ENCODE measurements around the gene CMTM8. TPM values are rescaled to one million over a fixed set of nuclear protein-coding genes. Genes with fewer than 3 reads are reported as not detected.
A peak's percentile ranks its signal among the peaks of the same experiment; 100 is the strongest.
"Not testable (repeated sequence)": the region's sequence is repeated elsewhere in the genome, so short reads cannot be mapped to it uniquely, and the experiment has no call there.

Gene CMTM8
- 10 to 100 TPM in 1 of 4 donors, 1 to 10 TPM in 3; 4.4 to 39.2 (median 7.4) TPM for total RNA-seq

GRCh38 chr3:32238453-32239306, at the start of gene CMTM8:
Gene CMTM8 (plus strand): TSS chr3:32238680. CDS start chr3:32238973, 293 bp downstream.
- peak within 1 kb of the TSS; percentile 66 to 80 (median 80) for H3K27ac ChIP-seq
- peak within 1 kb of the TSS; percentile 55 to 85 (median 72) for H3K4me3 ChIP-seq
- peak; percentile 76 for DNase-seq
- H3K4me1 ChIP-seq, result peaks cover 5 to 22% (median 17%) of the 10 kb centered on the region in 4 donors
- intact Hi-C loops (cut with DNase I; ENCODE audit: low total_unique reads) (no loop called here), in situ Hi-C loops (cut with MboI; ENCODE audit: low pct_ligation_motif_present in 1 of 4, low pct_unique_long_range_greater_than_20kb in 1 of 4, low sequenced_read_pairs in 3 of 4) (no loop called here)
- peaks cover 14% of the 10 kb centered on the region for H3K27me3 ChIP-seq
- TF ChIP-seq CTCF (IDR thresholded peaks at IDR 0.05) (no peak), POLR2AphosphoS5 (IDR thresholded peaks at IDR 0.05) (peak in 2 of 3 donors; percentile 15 to 57), EP300 (IDR thresholded peaks at IDR 0.05; ENCODE audit: low read depth) (no peak), POLR2A (IDR thresholded peaks at IDR 0.05) (peak; percentile 72)
- no peaks in the 10 kb centered on the region for H3K9me3 ChIP-seq
- H3K36me3 ChIP-seq, result no peaks in the 10 kb centered on the region
- WGBS, 2 donors (ENCODE audit: low coverage in 1 of 2), result 1% methylated on average over 46 of the region's 96 CpGs; no CpG with 5 or more reads in 1 of the 2 donors

GRCh38 chr3:32189693-32190092, 48.8 kb upstream of the CMTM8 start:
- intact Hi-C loops (cut with DNase I; ENCODE audit: low total_unique reads), result no loop called here
- Histone ChIP-seq H3K27me3 (no peaks in the 10 kb centered on the region), H3K4me1 (no peaks in the 10 kb centered on the region), H3K36me3 (no peaks in the 10 kb centered on the region), H3K9me3 (no peaks in the 10 kb centered on the region), H3K4me3 (no peak overlapping the region), H3K27ac (no peak overlapping the region)
- in situ Hi-C loops (cut with MboI; ENCODE audit: low pct_ligation_motif_present in 1 of 4, low pct_unique_long_range_greater_than_20kb in 1 of 4, low sequenced_read_pairs in 3 of 4), result loop anchor here in 3 of 4 donors (25.0 kb wide), 3 partner anchors 148 to 473 kb away; no protein-coding TSS in a partner anchor
- DNase-seq, result no peak
- WGBS, 2 donors (ENCODE audit: low coverage in 1 of 2), result 67 to 77% methylated on average over 3 of the region's 3 CpGs
- TF ChIP-seq EP300 (IDR thresholded peaks at IDR 0.05; ENCODE audit: low read depth) (no peak), POLR2AphosphoS5 (IDR thresholded peaks at IDR 0.05) (no peak), POLR2A (IDR thresholded peaks at IDR 0.05) (no peak), CTCF (IDR thresholded peaks at IDR 0.05) (no peak)

GRCh38 chr3:32190556-32190955, 47.9 kb upstream of the CMTM8 start:
- H3K9me3 ChIP-seq; H3K27ac ChIP-seq; DNase-seq; H3K4me3 ChIP-seq; H3K4me1 ChIP-seq; H3K36me3 ChIP-seq; H3K27me3 ChIP-seq; intact Hi-C loops (cut with DNase I; ENCODE audit: low total_unique reads): not testable (repeated sequence)
- in situ Hi-C loops (cut with MboI; ENCODE audit: low pct_ligation_motif_present in 1 of 4, low pct_unique_long_range_greater_than_20kb in 1 of 4, low sequenced_read_pairs in 3 of 4), result loop anchor here in 3 of 4 donors (25.0 kb wide), 3 partner anchors 147 to 472 kb away; no protein-coding TSS in a partner anchor
- WGBS, 2 donors (ENCODE audit: low coverage in 1 of 2), result 87 to 92% methylated on average over 6 of the region's 6 CpGs

- H3K4me1 ChIP-seq, result no peaks in the 10 kb centered on the region
- no peaks in the 10 kb centered on the region for H3K36me3 ChIP-seq
- intact Hi-C loops (cut with DNase I; ENCODE audit: low total_unique reads) (no loop called here), in situ Hi-C loops (cut with MboI; ENCODE audit: low pct_ligation_motif_present in 1 of 4, low pct_unique_long_range_greater_than_20kb in 1 of 4, low sequenced_read_pairs in 3 of 4) (loop anchor here in 3 of 4 donors (25.0 kb wide), 3 partner anchors 144 to 469 kb away; no protein-coding TSS in a partner anchor)
- H3K27ac ChIP-seq, result no peak overlapping the region
- no peak overlapping the region for H3K4me3 ChIP-seq
- DNase-seq, result no peak
- H3K27me3 ChIP-seq, result no peaks in the 10 kb centered on the region
- no peaks in the 10 kb centered on the region for H3K9me3 ChIP-seq
- TF ChIP-seq EP300 (IDR thresholded peaks at IDR 0.05; ENCODE audit: low read depth) (no peak), POLR2AphosphoS5 (IDR thresholded peaks at IDR 0.05) (no peak), CTCF (IDR thresholded peaks at IDR 0.05) (no peak), POLR2A (IDR thresholded peaks at IDR 0.05) (no peak)
Observed at GRCh38 chr3:32193101-32193500, 45.4 kb upstream of the CMTM8 start.
